ENCODE measurements around the gene KCTD7.
"Not testable (repeated sequence)": the region's sequence is repeated elsewhere in the genome, so short reads cannot be mapped to it uniquely, and the experiment has no call there.

- TF ChIP-seq, protein P1, sequence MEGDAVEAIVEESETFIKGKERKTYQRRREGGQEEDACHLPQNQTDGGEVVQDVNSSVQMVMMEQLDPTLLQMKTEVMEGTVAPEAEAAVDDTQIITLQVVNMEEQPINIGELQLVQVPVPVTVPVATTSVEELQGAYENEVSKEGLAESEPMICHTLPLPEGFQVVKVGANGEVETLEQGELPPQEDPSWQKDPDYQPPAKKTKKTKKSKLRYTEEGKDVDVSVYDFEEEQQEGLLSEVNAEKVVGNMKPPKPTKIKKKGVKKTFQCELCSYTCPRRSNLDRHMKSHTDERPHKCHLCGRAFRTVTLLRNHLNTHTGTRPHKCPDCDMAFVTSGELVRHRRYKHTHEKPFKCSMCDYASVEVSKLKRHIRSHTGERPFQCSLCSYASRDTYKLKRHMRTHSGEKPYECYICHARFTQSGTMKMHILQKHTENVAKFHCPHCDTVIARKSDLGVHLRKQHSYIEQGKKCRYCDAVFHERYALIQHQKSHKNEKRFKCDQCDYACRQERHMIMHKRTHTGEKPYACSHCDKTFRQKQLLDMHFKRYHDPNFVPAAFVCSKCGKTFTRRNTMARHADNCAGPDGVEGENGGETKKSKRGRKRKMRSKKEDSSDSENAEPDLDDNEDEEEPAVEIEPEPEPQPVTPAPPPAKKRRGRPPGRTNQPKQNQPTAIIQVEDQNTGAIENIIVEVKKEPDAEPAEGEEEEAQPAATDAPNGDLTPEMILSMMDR (IDR thresholded peaks at IDR 0.05) = not testable (repeated sequence)
- not testable (repeated sequence) for TF ChIP-seq EP300, POLR2A (IDR thresholded peaks at IDR 0.05)
Observed at GRCh38 chr7:66619341-66619948, 9.2 kb upstream of the KCTD7 start.
